Astrocyte (in vitro differentiated cells and primary cell): ENCODE data around the gene VGLL2.

ENCODE experiments used
- EZH2 ChIP-seq: IDR thresholded peaks from 2 replicates; pipeline ENCODE4 v1.6.1; 2012; ENCODE audit warnings: mild to moderate bottlenecking, low read length, inconsistent platforms; ENCODE audit not compliant: insufficient read depth
- TF ChIP-seq, protein P1 (sequence below): IDR thresholded peaks from 2 replicates; pipeline ENCODE4 v1.5.1; 2011; ENCODE audit warnings: low read depth, mild to moderate bottlenecking, inconsistent platforms, low read length, moderate library complexity; ENCODE audit not compliant: insufficient read depth

- TF ChIP-seq, protein P1, sequence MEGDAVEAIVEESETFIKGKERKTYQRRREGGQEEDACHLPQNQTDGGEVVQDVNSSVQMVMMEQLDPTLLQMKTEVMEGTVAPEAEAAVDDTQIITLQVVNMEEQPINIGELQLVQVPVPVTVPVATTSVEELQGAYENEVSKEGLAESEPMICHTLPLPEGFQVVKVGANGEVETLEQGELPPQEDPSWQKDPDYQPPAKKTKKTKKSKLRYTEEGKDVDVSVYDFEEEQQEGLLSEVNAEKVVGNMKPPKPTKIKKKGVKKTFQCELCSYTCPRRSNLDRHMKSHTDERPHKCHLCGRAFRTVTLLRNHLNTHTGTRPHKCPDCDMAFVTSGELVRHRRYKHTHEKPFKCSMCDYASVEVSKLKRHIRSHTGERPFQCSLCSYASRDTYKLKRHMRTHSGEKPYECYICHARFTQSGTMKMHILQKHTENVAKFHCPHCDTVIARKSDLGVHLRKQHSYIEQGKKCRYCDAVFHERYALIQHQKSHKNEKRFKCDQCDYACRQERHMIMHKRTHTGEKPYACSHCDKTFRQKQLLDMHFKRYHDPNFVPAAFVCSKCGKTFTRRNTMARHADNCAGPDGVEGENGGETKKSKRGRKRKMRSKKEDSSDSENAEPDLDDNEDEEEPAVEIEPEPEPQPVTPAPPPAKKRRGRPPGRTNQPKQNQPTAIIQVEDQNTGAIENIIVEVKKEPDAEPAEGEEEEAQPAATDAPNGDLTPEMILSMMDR = no peak
- no peak for TF ChIP-seq EZH2
Measured at GRCh38 chr6:117303323-117303722, 38.0 kb downstream of the VGLL2 start.
